HUES48 (cell line): ENCODE measurements around the gene SRGAP2C.
"Not testable (repeated sequence)": the region's sequence is repeated elsewhere in the genome, so short reads cannot be mapped to it uniquely, and the experiment has no call there.

Source experiments
- H3K27ac ChIP-seq: one replicate; pipeline ENCODE4 v1.7.0; 2013; ENCODE audit warnings: low read depth, low read length, inconsistent platforms
- H3K27me3 ChIP-seq: 2 replicates; pipeline ENCODE4 v1.6.1; 2013; ENCODE audit warnings: mild to moderate bottlenecking, low read length; ENCODE audit not compliant: control insufficient read depth, insufficient read depth
- H3K36me3 ChIP-seq: 2 replicates; pipeline ENCODE4 v1.6.1; 2013; ENCODE audit warnings: low read length; ENCODE audit not compliant: control insufficient read depth, insufficient read depth
- H3K4me1 ChIP-seq: 2 replicates; pipeline ENCODE4 v1.6.1; 2013; ENCODE audit warnings: mild to moderate bottlenecking, low read length; ENCODE audit not compliant: control insufficient read depth, insufficient read depth
- H3K4me3 ChIP-seq: 2 replicates; pipeline ENCODE4 v1.5.1; 2013; ENCODE audit warnings: mild to moderate bottlenecking, low read depth, low read length
- H3K9ac ChIP-seq: 2 replicates; pipeline ENCODE4 v1.6.1; 2013; ENCODE audit warnings: mild to moderate bottlenecking, low read depth, low read length, moderate library complexity
- H3K9me3 ChIP-seq: 2 replicates; pipeline ENCODE4 v1.6.1; 2013; ENCODE audit warnings: low read length; ENCODE audit not compliant: control insufficient read depth, insufficient read depth

SRGAP2C gene

GRCh38 chr1:121192512-121192911 is 7.7 kb downstream of the SRGAP2C start:
- H3K27me3 ChIP-seq, H3K4me3 ChIP-seq, H3K36me3 ChIP-seq, H3K9me3 ChIP-seq, H3K4me1 ChIP-seq, H3K27ac ChIP-seq, H3K9ac ChIP-seq: not testable (repeated sequence)

- not testable (repeated sequence) for H3K27ac ChIP-seq, H3K9ac ChIP-seq, H3K36me3 ChIP-seq, H3K4me1 ChIP-seq, H3K9me3 ChIP-seq, H3K27me3 ChIP-seq, H3K4me3 ChIP-seq
Observed at GRCh38 chr1:121197095-121197882, 12.5 kb downstream of the SRGAP2C start.

GRCh38 chr1:121199763-121200162 is 15.0 kb downstream of the SRGAP2C start:
- H3K9ac ChIP-seq, H3K27ac ChIP-seq, H3K4me1 ChIP-seq, H3K4me3 ChIP-seq, H3K9me3 ChIP-seq, H3K27me3 ChIP-seq, H3K36me3 ChIP-seq: not testable (repeated sequence)

GRCh38 chr1:121200232-121200631 is 15.5 kb downstream of the SRGAP2C start:
- not testable (repeated sequence) for H3K27me3 ChIP-seq, H3K9me3 ChIP-seq, H3K4me3 ChIP-seq, H3K4me1 ChIP-seq, H3K36me3 ChIP-seq, H3K27ac ChIP-seq, H3K9ac ChIP-seq

- H3K4me3 ChIP-seq: not testable (repeated sequence)
Observed at GRCh38 chr1:121200985-121201981, 16.5 kb downstream of the SRGAP2C start.

DNA sequence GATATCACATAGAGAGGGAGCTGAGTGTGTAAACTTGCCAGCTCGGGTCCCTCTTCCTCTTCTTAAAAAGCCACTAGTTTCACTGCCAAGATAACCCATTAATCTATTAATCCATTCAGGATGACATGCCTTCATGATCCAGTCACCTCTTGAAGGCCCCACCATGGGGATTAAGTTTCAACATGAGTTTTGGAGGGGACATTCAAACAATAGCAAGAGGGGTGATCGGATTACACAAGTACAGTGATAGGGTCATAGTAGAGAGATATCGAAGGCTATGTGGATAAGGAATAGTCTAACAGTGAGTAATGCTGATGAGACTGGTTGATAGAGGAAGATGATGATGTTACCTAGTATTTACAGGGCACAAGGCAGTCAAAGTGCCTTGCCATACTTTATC is 18.2 kb downstream of the SRGAP2C start:
- not testable (repeated sequence) for H3K9me3 ChIP-seq, H3K27me3 ChIP-seq, H3K36me3 ChIP-seq, H3K4me3 ChIP-seq, H3K9ac ChIP-seq, H3K4me1 ChIP-seq, H3K27ac ChIP-seq

More at GRCh38 chr1:121200985-121201981, 16.5 kb downstream of the SRGAP2C start:
- not testable (repeated sequence) for H3K27me3 ChIP-seq, H3K4me1 ChIP-seq, H3K9ac ChIP-seq, H3K9me3 ChIP-seq, H3K27ac ChIP-seq, H3K36me3 ChIP-seq

DNA sequence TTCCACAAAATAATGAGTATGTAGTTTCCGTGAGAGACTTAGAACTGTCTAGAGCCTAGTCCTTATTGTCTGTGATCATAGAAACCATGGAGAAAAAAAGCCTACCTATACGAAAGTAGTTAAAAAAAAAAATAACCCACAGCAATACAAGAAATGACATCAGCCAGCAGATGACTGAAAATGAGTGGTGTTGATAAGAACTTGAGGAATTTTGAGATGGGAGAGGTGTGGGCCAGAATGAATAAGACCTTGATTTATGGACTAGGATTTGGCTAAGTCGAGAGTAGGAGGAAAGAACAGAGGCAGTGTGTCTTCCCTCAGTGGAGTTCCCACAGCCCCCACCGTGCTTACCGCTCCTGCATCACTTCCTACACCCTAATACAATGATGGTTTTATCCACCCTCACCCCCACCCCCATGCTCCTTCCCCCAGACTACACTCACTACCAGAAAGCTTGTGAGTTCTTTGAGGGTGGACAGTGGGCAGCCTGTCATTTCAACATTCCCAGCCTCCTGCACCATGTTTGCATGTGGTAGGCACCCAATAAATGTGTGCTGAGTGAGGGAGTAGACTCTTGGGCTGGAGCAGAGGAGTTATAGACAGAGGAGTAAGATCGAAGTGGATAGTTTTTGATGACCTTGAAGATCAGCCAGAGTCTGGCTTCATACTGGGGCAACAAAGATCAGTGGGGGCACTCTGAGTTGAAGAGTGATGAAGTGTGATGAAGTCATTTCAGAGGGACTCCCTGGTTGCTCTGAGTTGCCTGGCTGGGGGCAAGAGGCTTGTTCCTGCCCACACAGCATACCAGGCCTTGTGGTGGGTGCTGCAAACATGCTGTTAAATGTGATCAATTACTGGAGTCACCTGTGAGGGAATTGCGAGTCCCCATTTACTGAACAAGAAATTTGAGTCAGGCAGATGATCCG is 21.3 kb downstream of the SRGAP2C start:
- not testable (repeated sequence) for H3K9me3 ChIP-seq, H3K27me3 ChIP-seq, H3K9ac ChIP-seq, H3K4me1 ChIP-seq, H3K4me3 ChIP-seq, H3K27ac ChIP-seq, H3K36me3 ChIP-seq

- H3K27ac ChIP-seq, H3K9ac ChIP-seq, H3K4me3 ChIP-seq, H3K36me3 ChIP-seq, H3K4me1 ChIP-seq, H3K27me3 ChIP-seq, H3K9me3 ChIP-seq: not testable (repeated sequence)
Observed at GRCh38 chr1:121207328-121207727, 22.6 kb downstream of the SRGAP2C start.

- not testable (repeated sequence) for H3K9ac ChIP-seq, H3K36me3 ChIP-seq, H3K4me1 ChIP-seq, H3K27me3 ChIP-seq, H3K27ac ChIP-seq, H3K9me3 ChIP-seq, H3K4me3 ChIP-seq
Observed at GRCh38 chr1:121208375-121208774, 23.6 kb downstream of the SRGAP2C start.

- H3K27me3 ChIP-seq, H3K9me3 ChIP-seq, H3K9ac ChIP-seq, H3K4me1 ChIP-seq, H3K4me3 ChIP-seq, H3K36me3 ChIP-seq, H3K27ac ChIP-seq: not testable (repeated sequence)
Observed at GRCh38 chr1:121210778-121211177, 26.0 kb downstream of the SRGAP2C start.
